ENCODE data around the gene KCNJ1.

The KCNJ1 gene

GRCh38 chr11:128909438-128910125 lies 42.5 kb upstream of the KCNJ1 start:
- Histone ChIP-seq H3K27me3 (ENCODE audit: control insufficient read depth in 5 of 5, insufficient read depth in 4 of 5, low read length in 5 of 5) (peaks cover 0 to 6% (median 0%) of the 10 kb centered on the region in 5 donors), H3K36me3 (ENCODE audit: control insufficient read depth in 5 of 5, insufficient read depth in 5 of 5, low read length in 5 of 5) (peaks cover 0 to 4% (median 0%) of the 10 kb centered on the region in 5 donors), H3K9ac (ENCODE audit: low read length in 5 of 5) (no peak overlapping the region), H3K4me3 (ENCODE audit: low read depth in 1 of 5, low read length in 5 of 5) (no peak overlapping the region), H3K4me1 (ENCODE audit: control insufficient read depth in 5 of 5, insufficient read depth in 5 of 5, low read length in 5 of 5) (peaks cover 0 to 50% (median 25%) of the 10 kb centered on the region in 5 donors), H3K27ac (ENCODE audit: low read depth, low read length) (peak overlapping the region; percentile 55), H3K9me3 (ENCODE audit: control insufficient read depth in 5 of 5, low read length in 5 of 5) (no peaks in the 10 kb centered on the region)

- Histone ChIP-seq H3K4me3 (ENCODE audit: low read depth in 1 of 5, low read length in 5 of 5) (peak overlapping the region in 1 of 5 donors; percentile 32), H3K9me3 (ENCODE audit: control insufficient read depth in 5 of 5, low read length in 5 of 5) (no peaks in the 10 kb centered on the region), H3K9ac (ENCODE audit: low read length in 5 of 5) (no peak overlapping the region), H3K4me1 (ENCODE audit: control insufficient read depth in 5 of 5, insufficient read depth in 5 of 5, low read length in 5 of 5) (peaks cover 0 to 57% (median 32%) of the 10 kb centered on the region in 5 donors), H3K27me3 (ENCODE audit: control insufficient read depth in 5 of 5, insufficient read depth in 4 of 5, low read length in 5 of 5) (peaks cover 0 to 13% (median 0%) of the 10 kb centered on the region in 5 donors), H3K27ac (ENCODE audit: low read depth, low read length) (peak overlapping the region; percentile 55), H3K36me3 (ENCODE audit: control insufficient read depth in 5 of 5, insufficient read depth in 5 of 5, low read length in 5 of 5) (peaks cover 0 to 4% (median 0%) of the 10 kb centered on the region in 5 donors)
Observed at GRCh38 chr11:128908391-128909246, 41.5 kb upstream of the KCNJ1 start.

DNA sequence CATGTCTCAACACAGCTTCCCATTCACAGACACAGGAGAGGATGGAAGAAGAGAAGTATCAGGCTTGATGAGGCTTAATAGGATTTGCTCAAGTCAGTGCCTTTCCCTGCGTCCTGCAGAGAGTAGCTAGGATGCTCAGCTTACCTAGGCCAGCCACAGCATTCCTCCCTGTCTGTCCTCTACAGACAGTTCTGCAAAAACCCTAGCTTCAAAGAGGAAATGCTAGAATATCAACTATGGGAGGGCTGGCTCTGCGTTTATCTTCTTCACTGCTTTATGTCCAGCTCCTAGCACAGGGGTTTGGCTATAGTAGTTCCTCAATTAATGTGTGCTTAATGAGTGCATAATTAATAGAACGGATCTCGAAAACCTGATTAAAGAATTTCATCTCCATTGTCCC lies 40.5 kb upstream of the KCNJ1 start:
- Histone ChIP-seq H3K36me3 (ENCODE audit: control insufficient read depth in 5 of 5, insufficient read depth in 5 of 5, low read length in 5 of 5) (peaks cover 0 to 4% (median 0%) of the 10 kb centered on the region in 5 donors), H3K4me1 (ENCODE audit: control insufficient read depth in 5 of 5, insufficient read depth in 5 of 5, low read length in 5 of 5) (peaks cover 0 to 58% (median 37%) of the 10 kb centered on the region in 5 donors), H3K27me3 (ENCODE audit: control insufficient read depth in 5 of 5, insufficient read depth in 4 of 5, low read length in 5 of 5) (peaks cover 0 to 13% (median 0%) of the 10 kb centered on the region in 5 donors), H3K9ac (ENCODE audit: low read length in 5 of 5) (no peak overlapping the region), H3K27ac (ENCODE audit: low read depth, low read length) (no peak overlapping the region), H3K4me3 (ENCODE audit: low read depth in 1 of 5, low read length in 5 of 5) (no peak overlapping the region), H3K9me3 (ENCODE audit: control insufficient read depth in 5 of 5, low read length in 5 of 5) (no peaks in the 10 kb centered on the region)

DNA sequence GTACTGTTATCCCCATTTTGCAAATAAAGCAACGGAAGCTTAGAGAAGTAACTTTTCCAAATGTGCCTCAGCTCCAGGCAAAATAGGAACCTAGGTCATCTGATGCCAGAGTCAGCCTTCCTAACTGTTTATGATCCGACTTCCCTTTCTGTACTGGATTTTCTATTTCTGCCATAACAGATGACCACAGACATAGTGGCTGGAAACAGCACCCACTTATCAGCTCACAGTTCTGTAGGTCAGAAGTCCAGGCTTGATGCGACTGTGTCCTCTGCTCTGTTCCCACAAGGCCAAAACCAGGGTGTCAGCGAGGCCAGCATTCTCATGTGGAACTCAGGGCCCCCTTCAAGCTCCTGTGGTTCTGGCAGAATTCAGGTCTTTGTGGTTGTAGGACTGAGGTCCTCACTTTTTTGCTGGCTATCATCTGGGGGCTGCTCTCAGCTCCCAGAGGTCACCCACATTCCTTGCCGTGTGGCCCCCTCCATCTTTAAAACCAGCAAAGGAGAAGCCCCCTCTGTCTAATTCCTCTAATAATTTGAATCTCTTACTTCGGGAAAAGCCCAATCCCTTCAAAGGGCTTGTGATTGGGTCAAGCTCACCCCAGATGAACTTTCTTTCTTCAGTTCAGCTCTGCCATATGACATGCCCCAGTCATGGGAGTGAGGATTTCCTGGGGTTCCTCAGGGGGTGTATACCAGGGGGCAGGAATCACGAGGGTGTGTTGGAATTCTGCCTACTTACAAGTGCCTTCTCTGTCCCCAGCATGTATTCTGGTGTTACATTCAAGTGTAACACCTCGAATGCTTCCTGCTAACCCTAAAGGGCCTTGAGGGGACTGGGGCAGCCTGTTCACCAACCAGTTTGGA lies 39.3 kb upstream of the KCNJ1 start:
- Histone ChIP-seq H3K9me3 (ENCODE audit: control insufficient read depth in 5 of 5, low read length in 5 of 5) (no peaks in the 10 kb centered on the region), H3K4me1 (ENCODE audit: control insufficient read depth in 5 of 5, insufficient read depth in 5 of 5, low read length in 5 of 5) (peaks cover 0 to 70% (median 37%) of the 10 kb centered on the region in 5 donors), H3K36me3 (ENCODE audit: control insufficient read depth in 5 of 5, insufficient read depth in 5 of 5, low read length in 5 of 5) (peaks cover 0 to 3% (median 0%) of the 10 kb centered on the region in 5 donors), H3K27ac (ENCODE audit: low read depth, low read length) (no peak overlapping the region), H3K9ac (ENCODE audit: low read length in 5 of 5) (peak overlapping the region in 1 of 5 donors; percentile 4), H3K27me3 (ENCODE audit: control insufficient read depth in 5 of 5, insufficient read depth in 4 of 5, low read length in 5 of 5) (peaks cover 0 to 13% (median 0%) of the 10 kb centered on the region in 5 donors), H3K4me3 (ENCODE audit: low read depth in 1 of 5, low read length in 5 of 5) (peak overlapping the region in 3 of 5 donors; percentile 19 to 63 (median 59))

- peaks cover 0 to 78% (median 39%) of the 10 kb centered on the region in 5 donors for H3K4me1 ChIP-seq (ENCODE audit: control insufficient read depth in 5 of 5, insufficient read depth in 5 of 5, low read length in 5 of 5)
- peak overlapping the region; percentile 54 to 63 (median 55) for H3K4me3 ChIP-seq (ENCODE audit: low read depth in 1 of 5, low read length in 5 of 5)
- H3K27me3 ChIP-seq (ENCODE audit: control insufficient read depth in 5 of 5, insufficient read depth in 4 of 5, low read length in 5 of 5) = peaks cover 0 to 13% (median 0%) of the 10 kb centered on the region in 5 donors
- H3K9me3 ChIP-seq (ENCODE audit: control insufficient read depth in 5 of 5, low read length in 5 of 5) = no peaks in the 10 kb centered on the region
- no peak overlapping the region for H3K27ac ChIP-seq (ENCODE audit: low read depth, low read length)
- peaks cover 0 to 3% (median 0%) of the 10 kb centered on the region in 5 donors for H3K36me3 ChIP-seq (ENCODE audit: control insufficient read depth in 5 of 5, insufficient read depth in 5 of 5, low read length in 5 of 5)
- no peak overlapping the region for H3K9ac ChIP-seq (ENCODE audit: low read length in 5 of 5)
Observed at GRCh38 chr11:128905345-128906184, 38.5 kb upstream of the KCNJ1 start.

- H3K27ac ChIP-seq (ENCODE audit: low read depth, low read length) = peak overlapping the region; percentile 27
- H3K4me3 ChIP-seq (ENCODE audit: low read depth in 1 of 5, low read length in 5 of 5) = peak overlapping the region in 4 of 5 donors; percentile 55 to 63 (median 57)
- H3K9me3 ChIP-seq (ENCODE audit: control insufficient read depth in 5 of 5, low read length in 5 of 5) = no peaks in the 10 kb centered on the region
- peaks cover 0 to 3% (median 0%) of the 10 kb centered on the region in 5 donors for H3K36me3 ChIP-seq (ENCODE audit: control insufficient read depth in 5 of 5, insufficient read depth in 5 of 5, low read length in 5 of 5)
- H3K27me3 ChIP-seq (ENCODE audit: control insufficient read depth in 5 of 5, insufficient read depth in 4 of 5, low read length in 5 of 5) = peaks cover 0 to 13% (median 0%) of the 10 kb centered on the region in 5 donors
- peaks cover 0 to 86% (median 45%) of the 10 kb centered on the region in 5 donors for H3K4me1 ChIP-seq (ENCODE audit: control insufficient read depth in 5 of 5, insufficient read depth in 5 of 5, low read length in 5 of 5)
- peak overlapping the region in 3 of 5 donors; percentile 8 to 33 (median 29) for H3K9ac ChIP-seq (ENCODE audit: low read length in 5 of 5)
Observed at GRCh38 chr11:128904656-128905344, 37.7 kb upstream of the KCNJ1 start.

DNA sequence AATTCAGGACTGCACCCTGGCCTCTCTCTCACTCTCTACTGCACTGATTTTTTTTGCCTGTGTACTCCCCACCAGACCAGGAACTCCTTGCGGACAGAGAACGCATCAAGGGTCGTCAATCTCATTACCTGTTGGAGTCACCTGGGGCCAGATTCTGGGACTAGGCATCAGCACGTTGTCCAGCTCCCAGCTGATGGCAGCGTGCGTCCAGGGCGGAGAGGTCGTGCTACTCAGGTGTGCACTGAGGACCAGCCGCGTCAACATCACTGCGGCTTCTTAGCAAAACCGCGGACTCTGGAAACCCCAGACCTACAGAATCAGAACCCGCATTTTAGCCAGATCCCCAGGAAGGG lies 37.2 kb upstream of the KCNJ1 start:
- H3K27ac ChIP-seq (ENCODE audit: low read depth, low read length) = peak overlapping the region; percentile 27
- peak overlapping the region in 1 of 5 donors; percentile 15 for H3K9ac ChIP-seq (ENCODE audit: low read length in 5 of 5)
- H3K27me3 ChIP-seq (ENCODE audit: control insufficient read depth in 5 of 5, insufficient read depth in 4 of 5, low read length in 5 of 5) = peaks cover 0 to 13% (median 0%) of the 10 kb centered on the region in 5 donors
- peaks cover 0 to 84% (median 43%) of the 10 kb centered on the region in 5 donors for H3K4me1 ChIP-seq (ENCODE audit: control insufficient read depth in 5 of 5, insufficient read depth in 5 of 5, low read length in 5 of 5)
- H3K36me3 ChIP-seq (ENCODE audit: control insufficient read depth in 5 of 5, insufficient read depth in 5 of 5, low read length in 5 of 5) = peaks cover 0 to 3% (median 0%) of the 10 kb centered on the region in 5 donors
- no peaks in the 10 kb centered on the region for H3K9me3 ChIP-seq (ENCODE audit: control insufficient read depth in 5 of 5, low read length in 5 of 5)
- H3K4me3 ChIP-seq (ENCODE audit: low read depth in 1 of 5, low read length in 5 of 5) = peak overlapping the region in 1 of 5 donors; percentile 20

DNA sequence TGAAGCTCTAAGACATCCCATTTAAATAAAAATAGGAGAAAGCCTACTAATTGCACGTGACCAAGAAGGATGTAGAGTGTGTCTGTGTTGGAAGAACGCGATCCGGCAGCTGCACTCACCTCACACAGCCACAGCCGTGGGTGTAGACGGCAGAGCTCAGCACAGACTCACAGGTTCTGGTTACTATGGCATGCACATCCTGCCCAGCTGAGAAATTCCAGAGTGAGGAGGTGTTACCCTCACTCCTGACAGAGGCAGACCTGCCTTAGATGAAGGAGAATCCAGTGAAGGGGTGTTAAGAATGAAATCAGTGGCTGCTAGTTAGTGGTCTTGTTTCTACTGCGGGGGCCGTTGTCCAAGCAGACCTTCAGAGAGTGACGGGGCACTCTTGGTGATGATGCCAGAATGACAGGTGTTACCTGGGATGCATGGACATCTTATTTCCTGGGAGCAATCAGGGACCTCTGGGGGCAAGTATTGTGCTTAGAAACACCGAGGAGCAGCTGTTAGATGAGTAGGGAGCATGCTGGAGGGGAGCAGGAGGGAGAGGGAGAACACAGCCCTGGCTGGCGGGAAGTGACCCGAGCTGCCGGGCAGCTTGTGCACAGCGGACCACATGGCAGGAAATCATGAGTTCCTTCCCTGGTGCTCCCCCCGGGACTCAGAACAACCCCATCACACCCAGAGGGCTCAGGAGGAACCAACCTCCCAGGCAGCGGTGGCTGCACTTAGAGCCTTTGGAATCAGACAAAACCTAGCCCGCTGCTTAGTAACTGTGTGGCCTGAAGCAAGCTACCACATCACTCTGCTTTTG lies 36.4 kb upstream of the KCNJ1 start:
- Histone ChIP-seq H3K27ac (ENCODE audit: low read depth, low read length) (peak overlapping the region; percentile 27), H3K27me3 (ENCODE audit: control insufficient read depth in 5 of 5, insufficient read depth in 4 of 5, low read length in 5 of 5) (peaks cover 0 to 13% (median 0%) of the 10 kb centered on the region in 5 donors)

More for the DNA sequence above, 36.4 kb upstream of the KCNJ1 start:
- peaks cover 0 to 3% (median 0%) of the 10 kb centered on the region in 5 donors for H3K36me3 ChIP-seq (ENCODE audit: control insufficient read depth in 5 of 5, insufficient read depth in 5 of 5, low read length in 5 of 5)
- no peaks in the 10 kb centered on the region for H3K9me3 ChIP-seq (ENCODE audit: control insufficient read depth in 5 of 5, low read length in 5 of 5)
- H3K9ac ChIP-seq (ENCODE audit: low read length in 5 of 5) = no peak overlapping the region
- H3K4me1 ChIP-seq (ENCODE audit: control insufficient read depth in 5 of 5, insufficient read depth in 5 of 5, low read length in 5 of 5) = peaks cover 0 to 77% (median 35%) of the 10 kb centered on the region in 5 donors
- H3K4me3 ChIP-seq (ENCODE audit: low read depth in 1 of 5, low read length in 5 of 5) = no peak overlapping the region

Measured in subcutaneous abdominal adipose tissue (tissue), 5 donors.